ENCODE data around the gene FOXP1. TPM values are rescaled to one million over a fixed set of nuclear protein-coding genes. Genes with fewer than 3 reads are reported as not detected.

FOXP1 gene
- total and polyA plus RNA-seq, 2 experiments from 2014 or later = 76.8 to 99.8 TPM

- WGBS (ENCODE audit: low lambda C conversion rate, missing lambda C conversion rate) = 95% methylated on average over 17 of the region's 17 CpGs
- no peak overlapping the region for H2AFZ ChIP-seq
- H3K4me1 ChIP-seq (ENCODE audit: insufficient read depth) = peaks cover 15% of the 10 kb centered on the region
- no peak for DNase-seq (ENCODE audit: low spot score)
- peaks cover 2% of the 10 kb centered on the region for H3K9me2 ChIP-seq (replicated peaks; ENCODE audit: insufficient read depth)
- no peak overlapping the region for H3K27ac ChIP-seq
- no peak for TF ChIP-seq EZH2 (IDR thresholded peaks at IDR 0.05; ENCODE audit: borderline replicate concordance)
- TF ChIP-seq, protein P1, sequence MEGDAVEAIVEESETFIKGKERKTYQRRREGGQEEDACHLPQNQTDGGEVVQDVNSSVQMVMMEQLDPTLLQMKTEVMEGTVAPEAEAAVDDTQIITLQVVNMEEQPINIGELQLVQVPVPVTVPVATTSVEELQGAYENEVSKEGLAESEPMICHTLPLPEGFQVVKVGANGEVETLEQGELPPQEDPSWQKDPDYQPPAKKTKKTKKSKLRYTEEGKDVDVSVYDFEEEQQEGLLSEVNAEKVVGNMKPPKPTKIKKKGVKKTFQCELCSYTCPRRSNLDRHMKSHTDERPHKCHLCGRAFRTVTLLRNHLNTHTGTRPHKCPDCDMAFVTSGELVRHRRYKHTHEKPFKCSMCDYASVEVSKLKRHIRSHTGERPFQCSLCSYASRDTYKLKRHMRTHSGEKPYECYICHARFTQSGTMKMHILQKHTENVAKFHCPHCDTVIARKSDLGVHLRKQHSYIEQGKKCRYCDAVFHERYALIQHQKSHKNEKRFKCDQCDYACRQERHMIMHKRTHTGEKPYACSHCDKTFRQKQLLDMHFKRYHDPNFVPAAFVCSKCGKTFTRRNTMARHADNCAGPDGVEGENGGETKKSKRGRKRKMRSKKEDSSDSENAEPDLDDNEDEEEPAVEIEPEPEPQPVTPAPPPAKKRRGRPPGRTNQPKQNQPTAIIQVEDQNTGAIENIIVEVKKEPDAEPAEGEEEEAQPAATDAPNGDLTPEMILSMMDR (IDR thresholded peaks at IDR 0.05; ENCODE audit: poor library complexity) = no peak
- TF ChIP-seq EZH2phosphoT487 (IDR thresholded peaks at IDR 0.05; ENCODE audit: low read depth, severe bottlenecking, unreplicated experiment) = no peak
- no peaks in the 10 kb centered on the region for H3K27me3 ChIP-seq
- H3K36me3 ChIP-seq (replicated peaks; ENCODE audit: insufficient read depth, low read depth) = no peaks in the 10 kb centered on the region
- H4K20me1 ChIP-seq (ENCODE audit: insufficient read depth, poor library complexity, severe bottlenecking) = no peaks in the 10 kb centered on the region
- H3K79me2 ChIP-seq = peaks cover 42% of the 10 kb centered on the region
- no peak overlapping the region for H3K4me3 ChIP-seq
- H3K4me2 ChIP-seq = no peak overlapping the region
- no peaks in the 10 kb centered on the region for H3K9me3 ChIP-seq (ENCODE audit: low read depth)
Measured at GRCh38 chr3:71432044-71432975, 151.2 kb downstream of the FOXP1 start.

DNA sequence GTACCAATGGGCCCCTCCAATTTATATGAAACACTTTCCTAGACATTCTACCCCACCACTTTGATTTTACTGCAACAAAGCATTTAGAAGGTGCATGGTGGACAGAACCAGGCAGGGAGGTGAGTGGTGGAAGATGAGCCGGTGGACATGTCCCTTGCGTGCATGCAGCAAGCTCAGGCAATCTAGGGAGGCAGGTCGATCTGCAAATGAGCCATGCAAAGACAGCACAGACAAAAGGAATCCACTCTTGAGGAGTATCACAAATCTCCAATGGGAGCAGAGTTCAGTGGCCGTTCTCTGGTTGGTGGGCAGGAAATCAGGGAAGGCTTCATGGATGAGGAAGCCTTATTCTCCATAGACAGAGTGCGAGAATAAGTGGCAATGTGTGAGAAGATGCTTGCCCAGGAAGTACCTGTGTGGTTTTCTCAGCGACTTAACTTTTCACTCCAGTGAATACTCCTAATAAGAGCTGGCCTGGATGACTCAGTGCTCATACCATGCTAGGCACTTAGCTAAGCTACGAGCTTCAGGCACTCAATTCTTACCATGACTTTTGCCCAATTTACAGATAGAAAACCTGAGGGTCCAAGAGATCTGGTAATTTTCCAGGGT, 152.5 kb downstream of the FOXP1 start:
- H3K4me1 ChIP-seq (ENCODE audit: insufficient read depth) = peaks cover 15% of the 10 kb centered on the region
- no peaks in the 10 kb centered on the region for H3K36me3 ChIP-seq (replicated peaks; ENCODE audit: insufficient read depth, low read depth)
- no peaks in the 10 kb centered on the region for H4K20me1 ChIP-seq (ENCODE audit: insufficient read depth, poor library complexity, severe bottlenecking)
- TF ChIP-seq EZH2 (IDR thresholded peaks at IDR 0.05; ENCODE audit: borderline replicate concordance) (no peak), EZH2phosphoT487 (IDR thresholded peaks at IDR 0.05; ENCODE audit: low read depth, severe bottlenecking, unreplicated experiment) (no peak)
- TF ChIP-seq, protein P1 (IDR thresholded peaks at IDR 0.05; ENCODE audit: poor library complexity) = no peak
- H3K4me2 ChIP-seq = no peak overlapping the region
- no peak overlapping the region for H2AFZ ChIP-seq
- H3K27ac ChIP-seq = no peak overlapping the region
- WGBS (ENCODE audit: low lambda C conversion rate, missing lambda C conversion rate) = 96% methylated on average over 7 of the region's 7 CpGs
- peaks cover 40% of the 10 kb centered on the region for H3K79me2 ChIP-seq
- no peaks in the 10 kb centered on the region for H3K27me3 ChIP-seq
- no peak overlapping the region for H3K4me3 ChIP-seq
- H3K9me2 ChIP-seq (replicated peaks; ENCODE audit: insufficient read depth) = no peaks in the 10 kb centered on the region
- H3K9me3 ChIP-seq (ENCODE audit: low read depth) = no peaks in the 10 kb centered on the region
- no peak for DNase-seq (ENCODE audit: low spot score)

GRCh38 chr3:71429597-71429988, 153.9 kb downstream of the FOXP1 start:
- Histone ChIP-seq H3K27me3 (no peaks in the 10 kb centered on the region), H3K36me3 (replicated peaks; ENCODE audit: insufficient read depth, low read depth) (no peaks in the 10 kb centered on the region), H3K4me1 (ENCODE audit: insufficient read depth) (peaks cover 15% of the 10 kb centered on the region), H3K79me2 (peaks cover 47% of the 10 kb centered on the region), H3K27ac (no peak overlapping the region), H3K9me3 (ENCODE audit: low read depth) (no peaks in the 10 kb centered on the region), H3K4me2 (no peak overlapping the region), H4K20me1 (ENCODE audit: insufficient read depth, poor library complexity, severe bottlenecking) (no peaks in the 10 kb centered on the region), H2AFZ (no peak overlapping the region), H3K9me2 (replicated peaks; ENCODE audit: insufficient read depth) (no peaks in the 10 kb centered on the region), H3K4me3 (no peak overlapping the region)
- TF ChIP-seq, protein P1 (IDR thresholded peaks at IDR 0.05; ENCODE audit: poor library complexity) = no peak
- no peak for TF ChIP-seq EZH2phosphoT487 (IDR thresholded peaks at IDR 0.05; ENCODE audit: low read depth, severe bottlenecking, unreplicated experiment)
- no peak for TF ChIP-seq EZH2 (IDR thresholded peaks at IDR 0.05; ENCODE audit: borderline replicate concordance)
- no peak for DNase-seq (ENCODE audit: low spot score)
- WGBS (ENCODE audit: low lambda C conversion rate, missing lambda C conversion rate) = 94% methylated on average over 5 of the region's 5 CpGs
